Stomach (tissue), 9 donors: Measurements from ENCODE around the gene NCF4. TPM values are rescaled to one million over a fixed set of nuclear protein-coding genes. Genes with fewer than 3 reads are reported as not detected.

ENCODE experiments used
- DNase-seq, 2 donors: peaks; one replicate each; pipeline versions ENCODE4 v3.0.0 to v3.0.0-alpha.2; 2013 to 2019
- H3K27ac ChIP-seq, 5 donors: fragments of 200-600 bp in 4 of 5; sonication (generic) in 4 of 5; one replicate each; pipeline ENCODE4 v1.5.1; 2013 to 2019; ENCODE audit warnings: mild to moderate bottlenecking in 1 of 5, moderate library complexity in 1 of 5
- H3K27me3 ChIP-seq, 3 donors: fragments of 200-600 bp; sonication (generic); one replicate each; pipeline ENCODE4 v1.5.1; 2017 to 2019; ENCODE audit warnings: mixed run types in 1 of 3
- H3K36me3 ChIP-seq, 4 donors: fragments of 200-600 bp; sonication (generic); 1 replicate in 3 of 4; 2 replicates in 1 of 4; pipeline ENCODE4 v1.5.1; 2016 to 2019
- H3K4me1 ChIP-seq, 4 donors: fragments of 200-600 bp; sonication (generic); one replicate each; pipeline ENCODE4 v1.5.1; 2016 to 2019
- H3K4me3 ChIP-seq, 4 donors: fragments of 200-600 bp; sonication (generic) in 3 of 4; one replicate each; pipeline ENCODE4 v1.5.1; 2016 to 2019; ENCODE audit warnings: mild to moderate bottlenecking in 1 of 4
- H3K9me3 ChIP-seq, 4 donors: fragments of 200-600 bp; sonication (generic); one replicate each; pipeline ENCODE4 v1.5.1; 2016 to 2019
- EP300 ChIP-seq: sonication (generic); formaldehyde crosslinking; IDR thresholded peaks from one replicate; pipeline ENCODE4 v1.6.1; 2017; ENCODE audit warnings: antibody characterized with exemption
- POLR2A ChIP-seq, 4 donors: fragments of 450-650 bp; IDR thresholded peaks; one replicate each; pipeline ENCODE4 v1.6.1; 2016; ENCODE audit warnings: antibody characterized with exemption in 4 of 4, control low read depth in 2 of 4, mild to moderate bottlenecking in 1 of 4, moderate library complexity in 1 of 4
- POLR2AphosphoS5 ChIP-seq, 3 donors: sonication (generic); formaldehyde crosslinking; IDR thresholded peaks; one replicate each; pipeline ENCODE4 v1.6.1; 2016; ENCODE audit warnings: antibody characterized with exemption in 3 of 3
- WGBS, 5 donors: extraction: QIAGEN DNeasy Blood & Tissue Kit in 3 of 5; methylation state at CpG; one replicate each; pipeline versions ENCODE4 v1.1.5 to v1.1.7; 2013 to 2018; 5-methylcytosine and 5-hydroxymethylcytosine counted together
- intact Hi-C: fragments of 100-400 bp; cut with DNase I; formaldehyde crosslinking; loops from one replicate; pipeline ENCODE4 v1.15.1; 2023; ENCODE audit warnings: low total_unique reads
- polyA plus RNA-seq, 3 donors: library from polyadenylated mRNA; stranded (reverse); fragments of 200-250 nt; gene quantifications; one replicate each; pipeline ENCODE4 v1.2.3, GENCODE V29; 2013
- total RNA-seq, 5 donors: library from RNA; depleted of rRNA; stranded (reverse); fragments of >200 nt; gene quantifications; one replicate each; pipeline versions ENCODE4 v1.1.0 to v1.2.3, GENCODE V29; 2014 to 2016
- TF ChIP-seq, protein P1 (sequence below), 7 experiments: fragments of 450-650 bp in 4 of 7; fragments of 200-600 bp in 3 of 7; sonication (generic) in 3 of 7; IDR thresholded peaks; one replicate each; pipeline ENCODE4 v1.5.1; 2016 to 2019; ENCODE audit warnings: antibody characterized with exemption in 7 of 7, control low read depth in 2 of 7, mild to moderate bottlenecking in 1 of 7
- donor health status: healthy with polysubstance abuse.
- donor health status: Bipolar disorder and iron deficiency.
- donor health status: healthy.

NCF4 gene
- total and polyA plus RNA-seq, 8 donors = 5.0 to 32.1 (median 7.3) TPM; not detected in 1

GRCh38 chr22:36858156-36858555 lies 2.6 kb upstream of the NCF4 start:
- Histone ChIP-seq H3K4me3 (no peak overlapping the region), H3K36me3 (no peaks in the 10 kb centered on the region), H3K27ac (no peak overlapping the region), H3K27me3 (peaks cover 0 to 13% (median 0%) of the 10 kb centered on the region in 3 donors), H3K9me3 (no peaks in the 10 kb centered on the region), H3K4me1 (peaks cover 0 to 19% (median 11%) of the 10 kb centered on the region in 4 donors)
- DNase-seq = no peak
- intact Hi-C loops = loop anchor here (5.0 to 10.0 kb wide), 2 partner anchors 76 to 117 kb away; no protein-coding TSS in a partner anchor
- 65 to 78% (median 71%) methylated on average over 9 of the region's 9 CpGs for WGBS, 5 donors
- TF ChIP-seq POLR2A (IDR thresholded peaks at IDR 0.05) (no peak), POLR2AphosphoS5 (IDR thresholded peaks at IDR 0.05) (no peak), EP300 (no peak)
- TF ChIP-seq, protein P1, sequence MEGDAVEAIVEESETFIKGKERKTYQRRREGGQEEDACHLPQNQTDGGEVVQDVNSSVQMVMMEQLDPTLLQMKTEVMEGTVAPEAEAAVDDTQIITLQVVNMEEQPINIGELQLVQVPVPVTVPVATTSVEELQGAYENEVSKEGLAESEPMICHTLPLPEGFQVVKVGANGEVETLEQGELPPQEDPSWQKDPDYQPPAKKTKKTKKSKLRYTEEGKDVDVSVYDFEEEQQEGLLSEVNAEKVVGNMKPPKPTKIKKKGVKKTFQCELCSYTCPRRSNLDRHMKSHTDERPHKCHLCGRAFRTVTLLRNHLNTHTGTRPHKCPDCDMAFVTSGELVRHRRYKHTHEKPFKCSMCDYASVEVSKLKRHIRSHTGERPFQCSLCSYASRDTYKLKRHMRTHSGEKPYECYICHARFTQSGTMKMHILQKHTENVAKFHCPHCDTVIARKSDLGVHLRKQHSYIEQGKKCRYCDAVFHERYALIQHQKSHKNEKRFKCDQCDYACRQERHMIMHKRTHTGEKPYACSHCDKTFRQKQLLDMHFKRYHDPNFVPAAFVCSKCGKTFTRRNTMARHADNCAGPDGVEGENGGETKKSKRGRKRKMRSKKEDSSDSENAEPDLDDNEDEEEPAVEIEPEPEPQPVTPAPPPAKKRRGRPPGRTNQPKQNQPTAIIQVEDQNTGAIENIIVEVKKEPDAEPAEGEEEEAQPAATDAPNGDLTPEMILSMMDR (IDR thresholded peaks at IDR 0.05) = no peak

GRCh38 chr22:36858966-36859365 lies 1.8 kb upstream of the NCF4 start:
- TF ChIP-seq POLR2A (IDR thresholded peaks at IDR 0.05) = no peak
- 81 to 88% (median 87%) methylated on average over 2 of the region's 2 CpGs for WGBS, 5 donors
- intact Hi-C loops = loop anchor here (5.0 to 10.0 kb wide), 2 partner anchors 77 to 116 kb away; no protein-coding TSS in a partner anchor
- peaks cover 0 to 13% (median 0%) of the 10 kb centered on the region in 3 donors for H3K27me3 ChIP-seq
- H3K27ac ChIP-seq = peak overlapping the region in 1 of 5 donors; percentile 20
- DNase-seq = no peak
- H3K36me3 ChIP-seq = no peaks in the 10 kb centered on the region
- H3K9me3 ChIP-seq = no peaks in the 10 kb centered on the region
- H3K4me3 ChIP-seq = no peak overlapping the region
- peaks cover 0 to 27% (median 11%) of the 10 kb centered on the region in 4 donors for H3K4me1 ChIP-seq

- 60 to 72% (median 67%) methylated on average over 6 of the region's 6 CpGs for WGBS, 5 donors
These were observed 789 bp upstream of the NCF4 start for GRCh38 chr22:36860017-36860416.

DNA sequence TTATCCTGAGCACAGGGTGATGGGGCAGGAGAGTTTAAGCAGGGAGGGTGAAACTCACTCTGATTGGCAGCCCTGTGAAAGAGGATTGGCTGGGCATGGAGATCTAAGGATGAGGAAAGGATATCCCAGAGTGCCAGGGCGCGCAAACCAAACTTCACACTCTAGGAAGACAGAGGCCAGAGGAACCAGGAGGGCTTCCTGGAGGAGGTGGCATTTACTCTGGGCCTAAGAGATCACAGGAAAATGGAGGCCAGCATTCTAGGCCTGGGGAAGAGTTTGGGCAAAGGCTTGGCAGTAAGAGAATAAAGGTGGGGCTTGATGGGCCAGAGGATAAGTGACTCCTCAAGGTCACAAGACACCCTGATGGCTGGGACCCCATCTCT lies 377 bp upstream of the NCF4 start:
- Histone ChIP-seq H3K4me3 (no peak overlapping the region), H3K4me1 (peaks cover 0 to 28% (median 11%) of the 10 kb centered on the region in 4 donors), H3K27me3 (peaks cover 0 to 14% (median 0%) of the 10 kb centered on the region in 3 donors), H3K36me3 (no peaks in the 10 kb centered on the region), H3K27ac (peak overlapping the region in 2 of 5 donors; percentile 84), H3K9me3 (no peaks in the 10 kb centered on the region)
- intact Hi-C loops = no loop called here
- 97 to 100% (median 99%) methylated on average over 2 of the region's 2 CpGs for WGBS, 5 donors
- no peak for DNase-seq
- TF ChIP-seq POLR2AphosphoS5 (IDR thresholded peaks at IDR 0.05) = no peak
- TF ChIP-seq, protein P1 (IDR thresholded peaks at IDR 0.05) = no peak
- TF ChIP-seq EP300 = no peak
- no peak for TF ChIP-seq POLR2A (IDR thresholded peaks at IDR 0.05)

More at GRCh38 chr22:36860017-36860416, 789 bp upstream of the NCF4 start:
- Histone ChIP-seq H3K27ac (peak overlapping the region in 2 of 5 donors; percentile 84), H3K36me3 (no peaks in the 10 kb centered on the region), H3K27me3 (peaks cover 0 to 13% (median 0%) of the 10 kb centered on the region in 3 donors), H3K4me3 (no peak overlapping the region), H3K9me3 (no peaks in the 10 kb centered on the region), H3K4me1 (peaks cover 0 to 28% (median 11%) of the 10 kb centered on the region in 4 donors)
- DNase-seq = no peak
- intact Hi-C loops = no loop called here
- TF ChIP-seq POLR2AphosphoS5 (IDR thresholded peaks at IDR 0.05) (no peak), POLR2A (IDR thresholded peaks at IDR 0.05) (no peak), EP300 (no peak)
- TF ChIP-seq, protein P1 (IDR thresholded peaks at IDR 0.05) = no peak
